HG03378 (cell line): ENCODE data around the gene ZBTB38.

Experiments used
- ATAC-seq: cut with Tn5 transposase; IDR thresholded peaks from one replicate; pipeline ENCODE4 v1.9.1; 2021; ENCODE audit warnings: mild to moderate bottlenecking, moderate library complexity; ENCODE audit not compliant: unreplicated experiment

The ZBTB38 gene, protein sequence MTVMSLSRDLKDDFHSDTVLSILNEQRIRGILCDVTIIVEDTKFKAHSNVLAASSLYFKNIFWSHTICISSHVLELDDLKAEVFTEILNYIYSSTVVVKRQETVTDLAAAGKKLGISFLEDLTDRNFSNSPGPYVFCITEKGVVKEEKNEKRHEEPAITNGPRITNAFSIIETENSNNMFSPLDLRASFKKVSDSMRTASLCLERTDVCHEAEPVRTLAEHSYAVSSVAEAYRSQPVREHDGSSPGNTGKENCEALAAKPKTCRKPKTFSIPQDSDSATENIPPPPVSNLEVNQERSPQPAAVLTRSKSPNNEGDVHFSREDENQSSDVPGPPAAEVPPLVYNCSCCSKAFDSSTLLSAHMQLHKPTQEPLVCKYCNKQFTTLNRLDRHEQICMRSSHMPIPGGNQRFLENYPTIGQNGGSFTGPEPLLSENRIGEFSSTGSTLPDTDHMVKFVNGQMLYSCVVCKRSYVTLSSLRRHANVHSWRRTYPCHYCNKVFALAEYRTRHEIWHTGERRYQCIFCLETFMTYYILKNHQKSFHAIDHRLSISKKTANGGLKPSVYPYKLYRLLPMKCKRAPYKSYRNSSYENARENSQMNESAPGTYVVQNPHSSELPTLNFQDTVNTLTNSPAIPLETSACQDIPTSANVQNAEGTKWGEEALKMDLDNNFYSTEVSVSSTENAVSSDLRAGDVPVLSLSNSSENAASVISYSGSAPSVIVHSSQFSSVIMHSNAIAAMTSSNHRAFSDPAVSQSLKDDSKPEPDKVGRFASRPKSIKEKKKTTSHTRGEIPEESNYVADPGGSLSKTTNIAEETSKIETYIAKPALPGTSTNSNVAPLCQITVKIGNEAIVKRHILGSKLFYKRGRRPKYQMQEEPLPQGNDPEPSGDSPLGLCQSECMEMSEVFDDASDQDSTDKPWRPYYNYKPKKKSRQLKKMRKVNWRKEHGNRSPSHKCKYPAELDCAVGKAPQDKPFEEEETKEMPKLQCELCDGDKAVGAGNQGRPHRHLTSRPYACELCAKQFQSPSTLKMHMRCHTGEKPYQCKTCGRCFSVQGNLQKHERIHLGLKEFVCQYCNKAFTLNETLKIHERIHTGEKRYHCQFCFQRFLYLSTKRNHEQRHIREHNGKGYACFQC (N-terminal part only)

DNA sequence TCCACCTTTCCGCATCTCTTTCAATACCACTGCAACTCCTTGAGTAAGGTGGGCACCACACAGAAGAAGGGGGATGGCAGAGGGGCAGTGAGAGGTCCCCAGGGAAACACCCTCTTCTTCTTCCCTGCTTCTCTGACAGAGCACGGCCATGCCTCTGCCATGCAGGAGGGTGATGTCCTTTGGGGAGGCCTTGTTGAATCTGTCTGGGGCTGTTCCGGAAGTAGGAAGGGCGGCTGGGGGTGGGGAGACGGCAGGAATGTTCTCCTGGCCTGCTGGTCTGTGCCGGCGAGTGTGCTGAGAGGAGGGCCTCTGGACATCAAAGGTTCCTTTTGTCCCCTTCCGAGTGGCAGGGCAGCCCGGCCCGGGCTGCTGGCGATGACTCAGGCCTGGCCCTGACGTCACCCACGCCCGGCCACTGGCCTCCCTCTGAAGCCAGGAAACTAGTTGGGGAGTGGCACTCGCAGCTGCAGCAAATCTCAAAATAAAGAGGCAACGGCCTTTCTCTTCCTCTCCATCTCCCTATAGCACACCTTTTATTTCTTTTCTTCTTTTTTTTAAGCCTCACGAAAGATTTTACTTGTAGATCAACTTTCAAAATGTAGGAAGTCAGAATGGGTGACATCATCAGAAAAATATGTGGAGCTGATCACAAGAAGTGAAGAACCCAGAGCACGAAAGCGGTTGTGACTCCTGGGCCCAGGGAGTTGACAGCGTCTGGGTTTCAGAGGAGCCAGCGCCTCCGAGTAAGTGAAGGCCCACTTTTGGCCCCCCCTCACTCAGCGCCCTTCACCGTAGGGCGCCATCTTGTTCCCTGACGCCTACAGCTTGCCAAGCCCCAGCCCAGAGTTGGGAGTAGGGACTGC lies at the start of gene ZBTB38:
TSS of gene ZBTB38 (plus strand) at position 443 of the 863 bp plus-strand sequence. CDS start 73,885 bp downstream, outside the sequence.
- no peak for ATAC-seq

DNA sequence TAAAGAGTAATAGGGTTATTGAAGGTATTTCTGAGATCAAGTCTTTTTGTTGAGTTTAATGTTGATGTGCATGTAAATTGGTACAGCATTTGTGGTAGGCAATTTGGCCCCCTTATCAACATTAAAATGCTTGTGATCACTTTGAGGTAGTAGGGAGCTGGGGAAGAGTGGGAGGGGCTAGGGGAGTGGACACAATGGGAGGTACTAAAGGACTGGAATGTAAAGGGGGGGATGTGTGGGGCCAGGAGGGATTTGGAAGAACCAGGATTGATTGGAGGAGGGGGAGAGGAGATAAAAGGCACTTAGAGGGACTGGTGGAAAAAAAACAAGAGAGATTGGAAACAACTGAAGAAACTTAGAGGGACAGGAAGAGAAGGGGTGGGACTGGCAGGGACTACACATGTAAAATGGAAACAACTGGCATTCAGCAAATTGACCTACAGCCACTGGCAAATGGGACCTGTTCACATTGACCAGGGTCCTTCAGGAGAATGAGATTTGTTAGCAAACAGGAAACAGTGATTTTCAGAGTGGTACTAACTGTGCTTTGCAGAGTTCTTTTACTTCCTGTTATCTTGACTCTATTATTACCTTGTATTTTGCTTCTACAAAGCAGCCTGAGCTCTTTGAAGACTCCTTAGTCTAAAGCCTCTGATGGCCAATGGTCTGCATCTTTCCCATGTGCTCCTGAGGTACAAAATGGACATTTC lies 47.8 kb upstream of the ZBTB38 start:
- ATAC-seq: no peak

DNA sequence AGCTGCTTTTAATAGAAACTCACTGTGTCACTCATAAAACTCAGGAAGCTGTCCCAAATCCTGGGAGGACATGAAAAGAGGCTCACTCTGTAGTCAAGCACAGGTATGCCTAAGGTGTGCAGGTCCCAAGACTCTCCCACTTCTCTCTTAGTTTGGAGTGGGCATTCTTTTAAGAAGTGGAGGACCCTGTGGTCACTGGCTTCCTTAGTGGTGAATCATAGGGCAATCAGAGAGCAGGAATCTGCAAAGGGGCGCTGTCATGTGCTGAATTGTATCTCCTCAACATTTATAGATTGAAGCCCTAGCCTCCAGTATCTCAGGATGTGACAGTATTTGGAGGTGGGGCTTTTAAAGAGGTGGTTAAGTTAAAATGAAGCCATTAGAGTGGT lies 47.2 kb upstream of the ZBTB38 start:
- ATAC-seq: no peak

DNA sequence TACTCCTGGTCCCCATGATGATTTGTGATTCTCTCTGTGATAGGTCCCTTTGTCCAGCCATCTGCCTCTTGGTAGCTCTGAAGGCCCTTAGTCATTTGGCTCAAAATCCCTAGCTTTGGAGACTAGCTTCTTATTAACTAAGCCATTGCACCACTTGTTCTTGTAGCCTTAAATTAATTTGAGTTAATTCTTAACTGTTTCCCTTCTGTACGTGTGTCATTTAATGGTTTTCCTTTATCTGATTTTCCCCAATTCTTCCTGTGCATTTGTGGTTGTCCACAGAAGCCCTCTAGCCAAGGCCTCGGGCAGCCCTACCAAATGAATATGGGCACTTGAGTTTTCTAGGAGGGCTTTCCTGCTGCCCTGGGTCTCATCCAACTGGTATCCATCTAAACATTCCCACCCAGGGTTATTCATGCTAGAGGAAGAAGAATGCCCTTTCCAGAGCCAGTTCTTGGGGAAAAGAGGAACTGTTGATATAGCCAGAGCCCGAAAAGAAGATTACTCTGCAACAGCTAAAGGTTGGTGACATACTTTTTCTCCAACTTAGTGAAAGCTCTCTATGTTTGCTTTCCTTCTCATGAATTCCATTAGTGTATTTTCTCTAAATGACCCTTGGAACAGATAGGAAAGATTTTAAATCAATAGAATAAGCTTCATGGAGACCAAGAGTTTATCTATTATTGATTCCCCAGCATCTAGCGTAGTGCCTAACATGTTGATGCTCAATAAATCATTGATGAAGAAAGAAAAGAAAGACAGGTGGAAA lies 44.2 kb upstream of the ZBTB38 start:
- no peak for ATAC-seq

DNA sequence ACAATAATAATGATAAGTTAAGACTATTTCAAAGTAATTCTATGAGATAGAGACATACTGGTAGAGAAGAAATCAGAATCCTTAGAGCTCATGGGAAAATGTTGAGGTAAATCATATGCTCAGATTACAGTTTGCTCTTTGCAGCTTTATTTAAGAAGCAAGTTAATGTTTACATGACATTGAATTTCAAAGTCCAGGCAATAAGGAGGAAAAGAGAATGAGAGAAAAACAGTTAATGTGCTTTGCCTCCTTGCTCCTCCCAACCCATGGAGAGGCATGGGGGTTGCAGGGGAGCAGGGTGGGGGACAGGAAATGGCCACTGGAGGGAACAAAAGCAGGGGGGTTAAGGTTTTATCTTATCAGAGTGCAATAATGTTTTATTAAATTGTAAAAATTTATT lies 42.2 kb upstream of the ZBTB38 start:
- ATAC-seq: no peak

DNA sequence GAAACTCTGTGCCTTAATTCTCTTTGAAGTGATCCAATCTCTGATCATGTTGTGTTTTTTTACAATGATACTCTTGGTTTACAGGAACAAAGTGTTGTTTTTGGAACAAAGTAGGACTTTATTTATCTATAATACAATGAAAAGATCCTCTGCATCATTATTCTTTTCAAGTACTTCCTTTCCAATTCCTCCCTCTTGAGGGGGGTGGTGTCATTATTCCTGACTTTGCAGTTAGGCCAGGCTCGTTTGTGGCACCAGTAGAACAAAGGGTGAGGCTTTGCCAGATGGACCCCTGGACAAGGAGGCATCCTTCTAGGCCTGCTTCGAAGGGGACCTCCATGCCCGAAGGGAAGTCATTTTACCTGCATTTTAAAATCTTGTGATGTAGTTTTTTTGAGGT lies 41.7 kb upstream of the ZBTB38 start:
- no peak for ATAC-seq

DNA sequence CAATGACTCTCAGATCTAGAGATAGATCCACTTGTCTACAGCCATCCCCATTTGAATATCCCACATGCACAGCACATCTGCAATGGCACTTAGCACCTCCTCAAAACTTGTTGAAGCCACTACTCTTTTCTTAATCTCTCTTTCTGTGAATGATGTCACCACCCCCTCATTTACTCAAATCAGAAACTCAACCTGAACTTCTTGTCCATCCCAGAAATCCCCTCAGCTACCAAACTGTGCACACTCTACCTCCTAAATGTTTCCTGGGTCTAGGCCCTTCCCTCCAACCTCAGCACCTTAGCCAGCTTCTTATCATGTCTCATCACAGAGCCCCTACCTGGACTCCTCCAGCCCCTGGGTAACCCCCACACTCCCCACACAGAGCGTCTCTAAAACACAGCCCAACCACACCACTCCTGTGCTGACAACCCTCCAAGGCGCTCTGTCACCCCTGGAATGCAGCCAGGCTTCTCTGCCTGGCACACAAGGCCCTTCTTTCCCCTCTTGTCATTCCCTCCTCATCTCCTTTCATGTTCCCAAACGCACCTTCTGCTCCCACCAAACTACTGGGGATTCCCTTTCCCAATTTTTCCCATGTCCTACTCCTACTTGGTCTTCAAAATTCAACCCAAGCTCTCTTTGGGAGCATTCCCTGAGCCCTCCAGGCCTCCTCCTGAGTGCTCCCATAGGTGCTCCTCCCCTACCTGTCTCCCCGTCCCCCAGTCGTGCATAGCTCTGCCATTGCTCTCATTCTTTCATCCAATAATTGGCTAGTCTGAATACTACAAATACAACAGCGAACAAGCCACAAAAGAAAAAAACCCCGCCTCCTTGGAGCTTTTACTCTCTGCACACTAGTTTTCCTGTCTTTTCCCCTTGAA lies 39.8 kb upstream of the ZBTB38 start:
- ATAC-seq: peak; percentile 64

DNA sequence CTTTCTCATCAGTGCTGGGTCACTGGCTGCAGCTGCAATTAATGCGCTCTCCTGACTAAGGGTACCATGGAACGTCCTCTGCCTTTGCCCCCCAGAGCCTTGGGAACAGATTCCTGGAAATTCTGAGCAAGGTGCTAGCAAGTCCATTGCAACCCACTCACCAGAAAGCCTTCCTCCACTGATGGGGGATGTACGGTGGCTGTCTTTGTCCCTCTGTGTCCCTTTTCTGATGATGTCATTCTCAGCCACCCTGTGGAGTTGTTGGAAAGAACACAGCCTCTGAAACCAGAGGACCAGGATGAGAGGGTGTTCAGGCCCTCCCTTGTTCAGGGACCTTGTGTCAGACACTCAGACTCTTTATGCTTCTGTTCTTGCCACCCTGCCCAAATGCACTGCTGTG lies 38.1 kb upstream of the ZBTB38 start:
- no peak for ATAC-seq

DNA sequence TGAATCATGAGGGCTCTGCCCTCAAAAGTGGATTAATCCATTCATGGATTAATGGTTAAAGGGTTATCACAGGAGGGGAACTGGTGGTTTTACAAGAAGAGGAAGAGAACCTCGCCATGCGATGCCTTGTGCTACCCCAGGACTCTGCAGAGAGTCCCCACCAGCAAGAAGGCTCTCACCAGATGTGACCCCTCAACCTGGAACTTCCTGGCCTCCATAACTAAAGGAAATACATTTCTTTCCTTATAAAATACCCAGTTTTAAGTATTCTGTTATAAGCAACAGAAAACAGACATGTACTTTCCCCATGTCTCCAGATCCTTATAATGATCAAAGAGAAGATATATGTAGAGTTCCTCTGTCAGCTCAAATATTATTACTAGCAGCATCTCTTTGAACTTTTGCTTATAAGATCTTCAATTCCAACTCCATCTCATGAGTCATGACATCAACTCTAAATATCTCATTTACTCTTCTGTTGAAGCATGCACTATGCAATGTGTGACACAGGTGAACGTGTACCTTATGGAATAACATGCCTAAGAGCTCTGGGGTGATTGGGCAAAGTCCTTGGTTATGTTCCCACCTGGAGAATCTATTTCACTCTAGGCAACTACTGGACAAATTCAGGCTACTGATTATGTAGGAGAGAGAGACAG lies 37.5 kb upstream of the ZBTB38 start:
- ATAC-seq: no peak

DNA sequence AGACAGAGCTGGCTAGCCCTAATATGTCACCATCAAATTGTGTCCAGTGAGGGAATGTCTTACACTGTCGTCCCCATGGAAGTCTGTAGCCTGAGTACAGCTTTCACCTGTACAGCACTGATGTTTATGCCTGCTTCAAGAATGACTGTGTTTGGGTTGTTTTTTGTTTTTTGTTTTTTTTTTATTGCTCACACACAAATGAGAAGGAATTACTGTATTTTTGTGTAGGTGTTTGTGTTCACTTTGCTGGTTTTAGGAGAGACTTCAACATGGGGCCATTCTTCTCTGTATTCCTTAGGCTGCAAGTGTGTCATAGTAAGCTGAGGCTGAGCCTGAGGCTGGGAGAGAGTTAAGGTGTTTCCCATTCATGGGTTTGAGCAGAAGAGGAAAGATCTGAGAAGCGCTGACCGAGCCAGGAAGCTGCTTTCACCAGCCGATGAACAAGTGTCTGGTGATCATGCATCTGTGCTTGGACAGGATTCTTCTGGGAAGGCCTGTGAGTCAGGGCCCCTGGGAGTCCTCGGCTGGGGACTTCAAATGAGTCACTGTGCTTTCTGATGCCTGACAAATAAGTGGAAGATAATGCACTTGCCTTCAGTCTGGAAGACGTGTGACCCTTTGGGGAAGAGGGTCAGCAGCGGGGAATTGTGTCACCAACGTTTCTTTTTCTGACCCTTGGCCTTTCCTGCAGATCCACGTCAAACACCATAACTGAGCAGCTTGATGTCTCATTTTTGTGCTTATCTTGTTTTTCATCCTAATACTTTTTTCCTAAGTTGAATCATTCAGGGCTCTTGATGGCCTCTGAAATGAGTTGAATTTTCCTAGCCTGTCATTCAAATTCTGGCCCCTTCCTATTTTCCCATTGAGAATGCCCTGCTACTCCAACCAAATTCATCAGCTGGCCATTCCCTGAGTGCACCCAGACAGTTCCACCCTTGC lies 36.7 kb upstream of the ZBTB38 start:
- no peak for ATAC-seq

DNA sequence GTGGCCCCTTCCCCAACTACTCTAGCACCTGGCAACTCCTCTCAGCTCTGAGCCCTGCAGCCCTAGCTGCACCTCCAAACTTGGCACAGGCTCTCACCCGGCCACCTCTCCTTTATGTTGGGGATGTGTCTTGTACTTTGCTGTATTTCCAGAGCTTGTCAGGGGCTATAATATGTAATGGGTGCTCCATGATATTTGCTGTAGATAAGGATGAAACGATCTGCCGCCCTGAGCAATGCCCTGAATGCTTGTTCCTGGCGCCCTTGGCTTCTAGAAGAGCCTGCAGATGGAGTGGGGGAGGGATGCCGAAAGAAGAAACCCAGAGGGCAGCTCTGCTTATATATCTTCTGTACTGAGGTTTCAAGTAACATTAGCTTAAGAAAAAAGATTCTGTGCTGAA lies 35.9 kb upstream of the ZBTB38 start:
- ATAC-seq: no peak

DNA sequence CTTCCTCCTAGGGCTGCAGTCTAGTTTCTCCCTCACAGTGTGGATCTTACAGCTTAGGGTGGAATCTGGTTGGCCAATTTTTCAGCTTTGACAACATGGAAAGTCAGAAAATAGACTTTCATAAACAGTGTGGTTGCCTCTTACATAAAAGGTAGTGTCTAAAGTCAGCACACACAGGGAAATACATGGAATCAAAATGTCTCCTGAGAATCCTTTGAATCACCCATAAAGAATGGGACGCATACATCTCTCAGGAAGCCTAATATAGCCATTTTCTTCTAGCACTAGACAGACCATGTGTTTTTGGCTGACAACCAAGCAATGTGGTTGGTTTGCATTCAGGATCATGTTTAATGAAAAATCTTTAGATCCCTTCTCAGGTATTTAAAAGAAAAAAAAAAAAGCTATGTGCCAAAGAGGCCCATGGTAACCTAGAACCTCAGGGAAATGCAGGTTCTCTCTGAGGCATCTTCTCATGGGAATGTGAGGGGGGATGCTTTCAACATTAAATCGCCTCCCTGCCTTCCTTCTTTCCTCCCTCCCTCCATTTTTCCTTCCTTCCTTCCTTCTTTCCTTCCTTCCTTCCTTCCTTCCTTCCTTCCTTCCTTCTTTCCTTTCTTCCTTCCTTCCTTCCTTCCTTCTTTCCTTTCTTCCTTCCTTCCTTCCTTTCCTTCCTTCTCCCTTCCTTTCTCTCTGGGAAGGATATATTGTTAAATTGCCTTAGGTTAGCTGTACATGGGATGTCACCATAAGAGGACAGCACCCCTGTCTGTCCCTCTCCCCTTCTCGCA lies 34.3 kb upstream of the ZBTB38 start:
- no peak for ATAC-seq

DNA sequence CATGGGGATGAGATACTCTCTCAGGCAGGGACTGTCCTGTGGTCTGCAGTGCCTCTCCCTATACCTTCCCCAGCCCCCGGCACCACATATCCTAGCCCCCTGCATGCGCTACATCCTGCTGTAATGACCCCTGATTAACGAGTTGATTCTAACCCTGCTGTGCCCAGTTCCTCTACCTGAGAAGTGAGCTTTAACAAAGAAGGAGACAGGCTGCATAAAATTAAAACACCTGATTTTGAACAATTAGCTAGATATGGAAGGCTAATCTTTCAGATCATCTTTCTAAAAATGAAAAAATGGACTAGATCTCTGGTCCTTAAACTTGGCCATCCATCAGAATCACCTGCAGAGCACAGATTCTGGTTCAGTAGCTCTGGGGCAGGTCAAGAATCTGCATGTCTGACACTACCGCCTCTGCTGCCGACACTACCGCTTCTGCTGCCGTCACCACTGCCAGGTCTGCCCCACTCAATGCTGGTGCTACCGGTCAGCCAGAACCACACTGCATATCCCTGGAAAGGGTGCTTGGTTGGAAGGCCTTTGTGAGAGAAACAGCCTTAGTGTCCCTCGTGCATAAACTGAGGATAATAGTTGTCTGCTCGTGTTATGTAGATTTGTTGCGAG lies 33.6 kb upstream of the ZBTB38 start:
- ATAC-seq: no peak

DNA sequence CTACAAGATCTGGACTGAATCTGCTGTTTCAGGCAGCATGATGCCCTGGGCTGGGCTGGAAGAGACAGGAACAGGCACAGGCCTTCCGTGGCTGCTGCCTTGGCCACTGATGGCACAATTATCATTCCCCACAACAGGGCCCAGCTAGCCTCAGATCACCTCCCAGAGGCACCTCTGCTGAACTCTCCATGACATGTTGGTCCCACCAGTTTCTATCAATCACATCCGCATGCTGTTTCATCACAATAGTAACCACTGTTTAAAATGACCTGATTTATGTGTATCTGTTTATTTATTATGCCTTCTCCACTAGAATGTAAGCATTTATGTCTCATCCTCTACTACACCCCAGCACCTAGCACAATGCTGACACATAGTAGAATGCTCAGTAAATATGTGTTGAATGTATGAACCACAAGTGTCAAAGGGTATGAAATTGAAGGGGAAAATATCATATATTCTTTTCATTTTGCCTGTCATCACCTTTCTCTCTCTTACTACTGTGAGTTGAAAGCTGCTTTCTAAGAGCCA lies 32.7 kb upstream of the ZBTB38 start:
- no peak for ATAC-seq
